OCI-LY7 (cell line): ENCODE results near the gene CHST7. TPM values are rescaled to one million over a fixed set of nuclear protein-coding genes. Genes with fewer than 3 reads are reported as not detected.

ENCODE experiments used
- BruUV-seq: library from RNA; stranded (reverse); fragments of 400-500 nt; replicated peaks from 2 replicates; lab custom pipeline; 2021; lab: Mats Ljungman, UMichigan
- CTCF ChIA-PET: fragments of 300-600 bp; sonication (Branson Sonifier 250); formaldehyde crosslinking; loops from one replicate; lab custom pipeline; 2022; ENCODE audit warnings: antibody characterized with exemption; ENCODE audit not compliant: unreplicated experiment; lab: Charles Lee
- POLR2A ChIA-PET: fragments of 300-600 bp; sonication (Branson Sonifier 250); formaldehyde crosslinking; loops from one replicate; lab custom pipeline; 2022; ENCODE audit warnings: antibody characterized with exemption; lab: Charles Lee
- DNase-seq: peaks from one replicate; pipeline ENCODE4 v3.0.0-alpha.2; 2015; ENCODE audit warnings: low spot score
- H2AFZ ChIP-seq: fragments of 200-600 bp; sonication (generic), shearing (Covaris generic); 2 replicates; pipeline ENCODE4 v1.6.1; 2014; ENCODE audit warnings: mild to moderate bottlenecking, antibody characterized with exemption, low read length, moderate library complexity
- H3K27ac ChIP-seq: fragments of 200-600 bp; sonication (generic); 2 replicates; pipeline ENCODE4 v1.5.1; 2014; ENCODE audit warnings: mixed run types, low read depth, mild to moderate bottlenecking, moderate library complexity, low read length, inconsistent platforms; ENCODE audit not compliant: poor library complexity, severe bottlenecking
- H3K36me3 ChIP-seq: fragments of 200-600 bp; sonication (generic); 2 replicates; pipeline ENCODE4 v1.6.1; 2014; ENCODE audit warnings: mild to moderate bottlenecking, antibody characterized with exemption, low read length, moderate library complexity, mixed read lengths; ENCODE audit not compliant: insufficient read depth
- H3K4me1 ChIP-seq: fragments of 200-600 bp; sonication (generic); 2 replicates; pipeline ENCODE4 v1.5.1; 2014; ENCODE audit warnings: mild to moderate bottlenecking, low read length; ENCODE audit not compliant: insufficient read depth, poor library complexity, severe bottlenecking
- H3K4me2 ChIP-seq: fragments of 200-600 bp; sonication (generic); 2 replicates; pipeline ENCODE4 v1.6.1; 2014; ENCODE audit warnings: mild to moderate bottlenecking, low read length
- H3K4me3 ChIP-seq: fragments of 200-600 bp; sonication (generic); 2 replicates; pipeline ENCODE4 v1.5.1; 2014; ENCODE audit warnings: mild to moderate bottlenecking, low read depth, low read length; ENCODE audit not compliant: poor library complexity, severe bottlenecking
- H3K79me2 ChIP-seq: fragments of 200-600 bp; sonication (generic); 2 replicates; pipeline ENCODE4 v1.6.1; 2016; ENCODE audit warnings: low read depth, mild to moderate bottlenecking, low read length, moderate library complexity, mixed read lengths; ENCODE audit not compliant: insufficient read depth
- H3K9me2 ChIP-seq: fragments of 200-600 bp; sonication (generic); 2 replicates; pipeline ENCODE4 v1.6.1; 2016; ENCODE audit warnings: mild to moderate bottlenecking, low read length, mixed read lengths; ENCODE audit not compliant: insufficient read depth
- H3K9me3 ChIP-seq: fragments of 200-600 bp; sonication (generic); 2 replicates; pipeline ENCODE4 v1.6.1; 2014; ENCODE audit warnings: mild to moderate bottlenecking, mixed run types, low read length, mixed read lengths
- H4K20me1 ChIP-seq: fragments of 200-600 bp; sonication (generic); 2 replicates; pipeline ENCODE4 v1.6.1; 2014; ENCODE audit warnings: mild to moderate bottlenecking, antibody characterized with exemption, low read length, moderate library complexity, mixed read lengths; ENCODE audit not compliant: insufficient read depth
- EZH2phosphoT487 ChIP-seq: fragments of 200-600 bp; sonication (generic); IDR thresholded peaks from 2 replicates; pipeline ENCODE4 v1.6.1; 2018; ENCODE audit warnings: low read depth, borderline replicate concordance, mild to moderate bottlenecking, mixed run types, antibody characterized with exemption, low read length, moderate library complexity, mixed read lengths
- intact Hi-C: fragments of 100-400 bp; cut with micrococcal nuclease; formaldehyde crosslinking; loops from one replicate; pipeline ENCODE4 v1.10.0; 2022; ENCODE audit not compliant: unreplicated experiment
- small RNA-seq: library from RNA; depleted of rRNA; stranded (forward); fragments of <200 nt; gene quantifications from one replicate; pipeline ENCODE3, GENCODE V24; 2014
- total RNA-seq, 2 experiments: library from RNA; depleted of rRNA in 1 of 2; stranded (reverse); fragments of >200 nt in 1 of 2; shearing (Covaris generic) in 1 of 2; gene quantifications; 2 replicates each; pipeline ENCODE4 v1.2.3, GENCODE V29; 2014 to 2022
- TF ChIP-seq, protein P1 (sequence below): fragments of 200-600 bp; sonication (generic); conservative IDR thresholded peaks from 2 replicates; pipeline ENCODE4 v1.5.1; 2014; ENCODE audit warnings: mild to moderate bottlenecking, antibody characterized with exemption, low read length, moderate library complexity, mixed read lengths

Gene CHST7
- total RNA-seq, 2 experiments from 2014 or later, result 2.0 to 5.3 TPM

DNA sequence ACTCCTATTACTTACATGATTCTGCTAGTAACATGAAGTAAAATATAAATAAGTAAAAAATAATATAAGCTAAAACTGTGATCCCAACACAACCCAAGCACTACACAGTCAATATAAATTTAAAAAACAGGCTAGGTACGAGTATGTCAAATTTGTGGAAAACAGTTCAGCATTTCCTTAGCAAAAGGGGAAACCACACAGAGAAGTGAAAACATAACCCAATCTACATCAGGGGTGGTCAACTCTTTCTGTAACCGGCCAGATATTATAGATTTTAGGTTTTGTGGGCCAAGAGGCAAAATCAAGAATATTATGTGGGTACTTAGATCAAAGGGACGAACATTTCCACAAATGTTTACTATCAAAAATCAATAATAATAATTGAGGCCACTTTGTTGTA lies 70.1 kb downstream of the CHST7 start:
- Histone ChIP-seq H3K9me3 (no peaks in the 10 kb centered on the region), H3K27ac (no peak overlapping the region), H2AFZ (no peak overlapping the region), H3K36me3 (peaks cover 56% of the 10 kb centered on the region), H3K4me2 (no peak overlapping the region), H3K9me2 (no peaks in the 10 kb centered on the region), H3K4me1 (no peaks in the 10 kb centered on the region), H4K20me1 (no peaks in the 10 kb centered on the region), H3K79me2 (no peaks in the 10 kb centered on the region), H3K4me3 (no peak overlapping the region)
- intact Hi-C loops, result loop anchor here (5.0 to 10.0 kb wide), 2 partner anchors 66 to 151 kb away; no protein-coding TSS in a partner anchor
- no peak for DNase-seq
- BruUV-seq, result no TSS peak
- POLR2A ChIA-PET, result no interaction called here
- CTCF ChIA-PET, result no interaction called here
- TF ChIP-seq, protein P1, sequence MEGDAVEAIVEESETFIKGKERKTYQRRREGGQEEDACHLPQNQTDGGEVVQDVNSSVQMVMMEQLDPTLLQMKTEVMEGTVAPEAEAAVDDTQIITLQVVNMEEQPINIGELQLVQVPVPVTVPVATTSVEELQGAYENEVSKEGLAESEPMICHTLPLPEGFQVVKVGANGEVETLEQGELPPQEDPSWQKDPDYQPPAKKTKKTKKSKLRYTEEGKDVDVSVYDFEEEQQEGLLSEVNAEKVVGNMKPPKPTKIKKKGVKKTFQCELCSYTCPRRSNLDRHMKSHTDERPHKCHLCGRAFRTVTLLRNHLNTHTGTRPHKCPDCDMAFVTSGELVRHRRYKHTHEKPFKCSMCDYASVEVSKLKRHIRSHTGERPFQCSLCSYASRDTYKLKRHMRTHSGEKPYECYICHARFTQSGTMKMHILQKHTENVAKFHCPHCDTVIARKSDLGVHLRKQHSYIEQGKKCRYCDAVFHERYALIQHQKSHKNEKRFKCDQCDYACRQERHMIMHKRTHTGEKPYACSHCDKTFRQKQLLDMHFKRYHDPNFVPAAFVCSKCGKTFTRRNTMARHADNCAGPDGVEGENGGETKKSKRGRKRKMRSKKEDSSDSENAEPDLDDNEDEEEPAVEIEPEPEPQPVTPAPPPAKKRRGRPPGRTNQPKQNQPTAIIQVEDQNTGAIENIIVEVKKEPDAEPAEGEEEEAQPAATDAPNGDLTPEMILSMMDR, result no peak
- no peak for TF ChIP-seq EZH2phosphoT487

DNA sequence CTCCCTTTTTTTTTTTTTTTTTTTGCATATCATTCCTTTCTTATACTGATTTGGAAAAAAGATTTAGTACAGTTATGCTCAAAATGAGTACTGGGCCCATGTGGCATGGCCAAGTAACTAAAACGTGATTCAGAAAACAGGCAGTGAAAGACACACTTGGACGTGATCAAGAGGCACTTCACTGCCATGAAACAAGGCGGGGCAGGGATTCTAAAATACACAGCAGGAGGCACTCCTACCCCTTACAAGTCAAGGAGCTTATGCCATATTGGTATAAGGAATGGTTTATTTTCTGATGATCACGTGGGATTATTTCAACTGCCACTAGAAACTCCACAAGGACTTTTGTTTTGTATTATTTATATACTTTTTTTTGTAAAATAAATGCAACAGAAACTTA lies 72.0 kb downstream of the CHST7 start:
- H3K4me3 ChIP-seq, result no peak overlapping the region
- no peaks in the 10 kb centered on the region for H3K9me2 ChIP-seq
- POLR2A ChIA-PET, result no interaction called here
- no TSS peak for BruUV-seq
- no peak overlapping the region for H2AFZ ChIP-seq
- TF ChIP-seq, protein P1, result no peak
- no peak for TF ChIP-seq EZH2phosphoT487
- no peak for DNase-seq
- intact Hi-C loops, result loop anchor here (10.0 kb wide), 1 partner anchor 149 kb away; no protein-coding TSS in a partner anchor
- H3K9me3 ChIP-seq, result no peaks in the 10 kb centered on the region
- CTCF ChIA-PET, result no interaction called here
- no peak overlapping the region for H3K4me2 ChIP-seq
- peaks cover 50% of the 10 kb centered on the region for H3K36me3 ChIP-seq
- H3K4me1 ChIP-seq, result peaks cover 15% of the 10 kb centered on the region
- no peaks in the 10 kb centered on the region for H3K79me2 ChIP-seq
- no peaks in the 10 kb centered on the region for H4K20me1 ChIP-seq
- no peak overlapping the region for H3K27ac ChIP-seq

DNA sequence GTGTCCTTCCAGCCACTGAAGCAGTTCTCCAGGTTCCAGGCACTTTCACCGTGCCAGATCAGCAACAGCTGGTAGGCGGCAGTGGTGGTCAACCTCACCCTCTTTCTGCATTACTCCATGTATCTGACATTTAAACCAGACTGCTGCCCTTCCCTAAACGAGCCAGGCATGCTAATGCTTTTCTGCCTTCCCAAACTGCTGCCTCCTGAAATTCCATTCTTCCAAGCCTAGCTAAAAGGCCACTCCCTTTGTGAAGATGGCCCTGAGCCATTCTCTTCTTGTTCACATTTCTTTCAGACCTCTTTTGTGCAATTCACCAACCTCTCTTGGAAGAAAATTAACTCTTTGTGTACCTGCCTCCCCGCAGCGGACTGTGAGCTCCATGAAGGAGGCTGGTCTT lies 73.7 kb downstream of the CHST7 start:
- no peaks in the 10 kb centered on the region for H3K79me2 ChIP-seq
- no peak overlapping the region for H3K4me3 ChIP-seq
- ChIA-PET POLR2A (no interaction called here), CTCF (no interaction called here)
- no peaks in the 10 kb centered on the region for H3K9me3 ChIP-seq
- H3K4me1 ChIP-seq, result peaks cover 16% of the 10 kb centered on the region
- H3K4me2 ChIP-seq, result no peak overlapping the region
- H3K9me2 ChIP-seq, result no peaks in the 10 kb centered on the region
- no peak for DNase-seq
- no peak overlapping the region for H2AFZ ChIP-seq
- TF ChIP-seq EZH2phosphoT487, result no peak
- TF ChIP-seq, protein P1, result no peak
- BruUV-seq, result no TSS peak
- H4K20me1 ChIP-seq, result no peaks in the 10 kb centered on the region
- intact Hi-C loops, result loop anchor here (10.0 kb wide), 1 partner anchor 148 kb away; no protein-coding TSS in a partner anchor
- no peak overlapping the region for H3K27ac ChIP-seq
- H3K36me3 ChIP-seq, result peaks cover 34% of the 10 kb centered on the region

Small RNA genes within 50 kb of the gene (small RNA-seq; reads per million reads assigned to genes)
- gene RF00017, result not detected

Other genes starting within 250 kb of the CHST7 start
- gene ZNF674, start 28.3 kb upstream of the CHST7 start, total RNA-seq (2014; rRNA removed; shearing (Covaris generic)), result 5.4 and 9.8 TPM in 2 replicates
- 3.6 and 5.5 TPM in 2 replicates for gene ZNF674, start 28.3 kb upstream of the CHST7 start, total RNA-seq (2022)
- gene SLC9A7, start 185.4 kb downstream of the CHST7 start, total RNA-seq (2014; rRNA removed; shearing (Covaris generic)), result 34.2 and 40.5 TPM in 2 replicates
- 58.5 and 59.6 TPM in 2 replicates for gene SLC9A7, start 185.4 kb downstream of the CHST7 start, total RNA-seq (2022)